Inflammatory macrophage treated with lipopolysaccharide for 4 hours (primary cell): ENCODE measurements around the gene ANO6.

Experiments used
- DNase-seq: peaks from one replicate; pipeline ENCODE4 v3.0.0-alpha.2; 2020

The ANO6 gene

GRCh38 chr12:45475594-45475993 is 259.7 kb downstream of the ANO6 start:
- no peak for DNase-seq

DNA sequence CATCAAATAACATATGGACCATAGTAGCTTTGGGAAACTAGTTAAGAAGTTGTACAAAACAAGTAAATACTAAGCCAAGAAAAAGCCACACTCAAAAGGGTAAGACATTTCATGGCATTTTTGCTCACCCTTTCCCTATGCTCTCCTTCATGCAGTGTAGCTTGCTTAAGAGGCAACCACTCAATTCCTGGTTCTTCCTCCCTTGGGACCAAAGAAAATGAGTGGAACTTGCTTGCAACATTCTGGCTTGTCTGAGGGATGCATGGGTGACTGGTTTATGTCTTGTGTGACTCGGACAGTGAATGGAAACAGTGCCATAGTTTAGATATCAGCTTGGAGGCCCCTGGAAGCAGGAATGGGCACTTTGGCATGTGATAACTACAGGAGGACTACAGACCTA is 261.6 kb downstream of the ANO6 start:
- DNase-seq: no peak

- no peak for DNase-seq
Measured at GRCh38 chr12:45478931-45479330, 263.0 kb downstream of the ANO6 start.

- DNase-seq: no peak
Measured at GRCh38 chr12:45481746-45482145, 265.9 kb downstream of the ANO6 start.

GRCh38 chr12:45483571-45483970 is 267.7 kb downstream of the ANO6 start:
- no peak for DNase-seq
